Cardiac septum (tissue), 1 donor: Measurements from ENCODE around the gene C6orf89. TPM values are rescaled to one million over a fixed set of nuclear protein-coding genes. Genes with fewer than 3 reads are reported as not detected.
A peak's percentile ranks its signal among the peaks of the same experiment; 100 is the strongest.
"Not testable (repeated sequence)": the region's sequence is repeated elsewhere in the genome, so short reads cannot be mapped to it uniquely, and the experiment has no call there.

Experiments used
- DNase-seq: peaks from one replicate; pipeline ENCODE4 v3.0.0-alpha.2; 2020; ENCODE audit warnings: low spot score
- intact Hi-C: fragments of 100-400 bp; cut with DNase I; formaldehyde crosslinking; loops from one replicate; pipeline ENCODE4 v1.14.0; 2022
- total RNA-seq: library from RNA; stranded (reverse); fragmentation: NEBNext Ultra II Directional; extraction: Animal tissue kit (Norgen Biotek cat#: 25700); gene quantifications from one replicate; pipeline ENCODE4 v1.2.1, GENCODE V29; 2021
- donor health status: DM: no; HTN: no; CAD: no.

Gene C6orf89
- total RNA-seq, 1 donor from 2014 or later = 49.2 TPM

GRCh38 chr6:36874443-36875249, 11.1 kb upstream of the C6orf89 start, which contains the start of gene PPIL1:
PPIL1 (minus strand) TSS chr6:36874803; CDS start chr6:36874772, 31 bp downstream.
- DNase-seq = peak; percentile 86
- intact Hi-C loops = no loop called here

DNA sequence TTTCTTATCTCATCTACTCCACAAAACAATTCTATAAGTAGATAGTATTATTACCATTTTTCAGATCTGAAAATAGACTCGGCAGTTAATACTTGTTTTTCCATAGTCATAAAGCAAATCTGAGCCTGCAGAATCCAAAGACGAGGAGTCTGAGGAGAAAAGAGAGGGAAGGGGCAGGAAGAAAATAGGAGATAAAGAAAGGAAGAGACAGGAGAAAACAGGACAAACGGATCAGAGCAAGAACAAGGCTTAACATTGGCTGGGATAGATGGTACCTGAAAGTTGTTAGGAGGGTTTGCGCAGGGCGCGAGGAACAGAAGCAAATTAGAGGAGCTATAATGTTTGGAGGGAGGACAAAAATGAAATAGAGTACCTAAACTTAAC, 10.5 kb upstream of the C6orf89 start:
- intact Hi-C loops = no loop called here
- DNase-seq = no peak

GRCh38 chr6:36884610-36885009, 1.1 kb upstream of the C6orf89 start:
- intact Hi-C loops = loop anchor here (2.0 to 10.0 kb wide), 3 partner anchors 96 to 290 kb away; partner anchors contain the start of gene PIM1

GRCh38 chr6:36886950-36887618, 1.3 kb downstream of the C6orf89 start:
- intact Hi-C loops = loop anchor here (10.0 kb wide), 1 partner anchor 288 kb away; the partner anchor contains the start of gene PIM1

More at GRCh38 chr6:36884610-36885009, 1.1 kb upstream of the C6orf89 start:
- DNase-seq = no peak

DNA sequence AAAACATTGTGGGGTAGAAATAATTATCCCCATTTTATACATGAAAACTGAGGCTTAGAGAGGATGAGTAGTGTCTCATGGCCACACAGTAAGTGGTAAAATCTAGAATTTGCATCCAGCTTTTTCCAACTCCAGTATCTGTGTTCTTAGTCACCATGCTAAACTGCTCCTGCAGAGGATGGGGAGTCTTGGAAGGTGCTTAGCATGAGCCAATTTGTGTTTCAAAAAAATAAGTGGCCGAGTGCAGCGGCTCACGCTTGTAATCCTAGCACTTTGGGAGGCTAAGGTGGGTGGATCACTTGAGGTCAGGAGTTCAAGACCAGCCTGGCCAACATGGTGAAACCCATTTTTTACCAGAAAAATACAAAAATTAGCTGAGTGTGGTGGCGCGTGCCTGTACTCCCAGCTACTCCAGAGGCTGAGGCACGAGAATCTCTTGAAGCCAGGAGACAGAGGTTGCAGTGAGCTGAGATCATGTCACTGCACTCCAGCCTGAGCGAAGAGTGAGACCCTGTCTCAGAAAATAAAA, 2.4 kb downstream of the C6orf89 start:
- intact Hi-C loops = loop anchor here (10.0 kb wide), 1 partner anchor 287 kb away; the partner anchor contains the start of gene PIM1
- DNase-seq = no peak

More at GRCh38 chr6:36886950-36887618, 1.3 kb downstream of the C6orf89 start:
- DNase-seq = no peak

- DNase-seq = no peak
- intact Hi-C loops = loop anchor here (10.0 kb wide), 1 partner anchor 286 kb away; the partner anchor contains the start of gene PIM1
Observed at GRCh38 chr6:36888654-36889481, 3.1 kb downstream of the C6orf89 start.

GRCh38 chr6:36890112-36890663, 4.4 kb downstream of the C6orf89 start:
- no peak for DNase-seq
- intact Hi-C loops = loop anchor here (10.0 kb wide), 1 partner anchor 315 kb away; no protein-coding TSS in a partner anchor

DNA sequence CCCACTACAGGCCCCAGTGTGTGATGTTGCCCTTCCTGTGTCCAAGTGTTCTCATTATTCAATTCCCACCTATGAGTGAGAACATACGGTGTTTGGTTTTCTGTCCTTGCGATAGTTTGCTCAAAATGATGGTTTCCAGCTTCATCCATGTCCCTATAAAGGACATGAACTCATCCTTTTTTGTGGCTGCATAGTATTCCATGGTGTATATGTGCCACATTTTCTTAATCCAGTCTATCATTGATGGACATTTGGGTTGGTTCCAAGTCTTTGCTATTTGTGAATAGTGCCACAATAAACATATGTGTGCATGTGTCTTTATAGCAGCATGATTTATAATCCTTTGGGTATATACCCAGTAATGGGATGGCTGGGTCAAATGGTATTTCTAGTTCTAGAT, 5.4 kb downstream of the C6orf89 start:
- intact Hi-C loops = loop anchor here (10.0 kb wide), 1 partner anchor 314 kb away; no protein-coding TSS in a partner anchor
- not testable (repeated sequence) for DNase-seq

DNA sequence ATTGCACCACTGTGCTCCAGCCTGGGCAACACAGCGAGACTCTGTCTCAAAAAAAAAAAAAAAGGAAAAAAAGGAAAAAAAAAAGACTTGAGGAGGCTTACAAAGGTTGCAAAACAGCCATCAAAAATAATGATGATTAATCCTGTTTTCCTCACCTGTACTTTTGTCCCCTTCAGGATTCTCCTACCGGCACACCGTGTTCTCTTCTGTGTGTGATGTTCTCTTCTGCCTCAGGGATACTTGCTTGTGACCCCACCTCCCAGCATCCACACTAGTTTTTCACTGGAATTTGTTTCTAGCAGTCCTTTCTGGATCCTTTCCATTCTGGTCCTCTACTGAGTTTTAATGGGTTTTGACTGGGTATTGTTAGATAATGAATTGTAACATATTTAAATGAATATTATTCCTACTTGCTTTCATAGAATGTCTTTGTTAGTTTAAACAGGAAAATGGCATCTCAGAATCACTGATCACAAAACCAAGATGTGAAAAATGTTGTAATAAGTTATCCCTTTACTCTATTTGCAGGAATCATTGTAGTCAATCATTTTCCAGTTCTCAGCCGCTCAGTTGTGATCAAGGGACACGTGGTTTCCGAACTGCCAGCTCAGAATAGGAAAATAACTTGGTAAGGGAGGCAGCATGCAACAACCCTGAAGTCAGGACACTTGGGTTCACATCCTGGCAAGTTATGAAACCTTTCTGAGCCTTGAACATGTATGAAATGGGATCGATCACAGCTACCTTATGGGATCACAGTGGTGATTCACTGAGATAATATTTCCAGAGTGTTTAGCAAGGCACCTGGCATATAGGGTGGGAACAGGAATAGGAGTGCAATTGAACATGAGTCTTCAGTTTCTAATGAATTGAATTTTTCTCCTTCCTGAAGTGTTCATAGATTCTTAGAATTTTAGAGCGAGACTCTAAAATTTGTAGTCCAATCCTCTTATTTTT, 8.5 kb downstream of the C6orf89 start:
- no peak for DNase-seq
- intact Hi-C loops = loop anchor here (10.0 kb wide), 1 partner anchor 311 kb away; no protein-coding TSS in a partner anchor

DNA sequence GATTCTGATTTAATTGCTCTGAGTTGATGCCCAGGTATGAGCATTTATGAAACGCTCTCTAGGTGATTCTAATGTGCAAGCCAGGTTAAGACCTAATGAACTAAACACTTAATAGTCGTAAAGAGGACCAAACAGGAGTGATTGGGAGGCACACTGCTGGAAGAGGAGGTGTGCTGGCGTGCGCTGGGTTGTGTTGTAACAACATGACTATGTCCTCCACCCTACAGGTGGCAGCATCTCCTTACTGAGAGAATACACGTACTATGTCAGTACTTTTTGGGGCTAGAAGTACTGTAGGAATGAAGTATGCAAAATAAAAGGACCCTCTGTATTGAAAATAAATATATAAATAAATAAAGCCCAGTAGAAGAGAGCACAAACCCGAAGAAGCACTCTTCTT, 11.9 kb downstream of the C6orf89 start:
- intact Hi-C loops = loop anchor here (10.0 kb wide), 1 partner anchor 307 kb away; no protein-coding TSS in a partner anchor
- DNase-seq = no peak

GRCh38 chr6:36904114-36904513, 18.4 kb downstream of the C6orf89 start:
- no peak for DNase-seq
- intact Hi-C loops = no loop called here

GRCh38 chr6:36904851-36905393, 19.2 kb downstream of the C6orf89 start:
- intact Hi-C loops = loop anchor here (5.0 kb wide), 2 partner anchors 57 to 72 kb away; no protein-coding TSS in a partner anchor
- DNase-seq = no peak

- intact Hi-C loops = loop anchor here (5.0 kb wide), 2 partner anchors 56 to 71 kb away; no protein-coding TSS in a partner anchor
- DNase-seq = no peak
Observed at GRCh38 chr6:36906539-36907325, 21.0 kb downstream of the C6orf89 start.

GRCh38 chr6:36907781-36908180, 22.0 kb downstream of the C6orf89 start:
- DNase-seq = peak; percentile 78
- intact Hi-C loops = loop anchor here (5.0 kb wide), 2 partner anchors 55 to 70 kb away; no protein-coding TSS in a partner anchor

- no peak for DNase-seq
- intact Hi-C loops = loop anchor here (5.0 kb wide), 2 partner anchors 54 to 69 kb away; no protein-coding TSS in a partner anchor
Observed at GRCh38 chr6:36908747-36909146, 23.0 kb downstream of the C6orf89 start.

- intact Hi-C loops = no loop called here
- no peak for DNase-seq
Observed at GRCh38 chr6:36912030-36912454, 26.3 kb downstream of the C6orf89 start.
